Measurements from ENCODE around the gene SLC16A6. TPM values are rescaled to one million over a fixed set of nuclear protein-coding genes. Genes with fewer than 3 reads are reported as not detected.

SLC16A6 gene
- total and polyA plus RNA-seq, 2 of the 4 experiments (the other 2 are of a cell fraction), result 0.22 to 0.54 TPM

DNA sequence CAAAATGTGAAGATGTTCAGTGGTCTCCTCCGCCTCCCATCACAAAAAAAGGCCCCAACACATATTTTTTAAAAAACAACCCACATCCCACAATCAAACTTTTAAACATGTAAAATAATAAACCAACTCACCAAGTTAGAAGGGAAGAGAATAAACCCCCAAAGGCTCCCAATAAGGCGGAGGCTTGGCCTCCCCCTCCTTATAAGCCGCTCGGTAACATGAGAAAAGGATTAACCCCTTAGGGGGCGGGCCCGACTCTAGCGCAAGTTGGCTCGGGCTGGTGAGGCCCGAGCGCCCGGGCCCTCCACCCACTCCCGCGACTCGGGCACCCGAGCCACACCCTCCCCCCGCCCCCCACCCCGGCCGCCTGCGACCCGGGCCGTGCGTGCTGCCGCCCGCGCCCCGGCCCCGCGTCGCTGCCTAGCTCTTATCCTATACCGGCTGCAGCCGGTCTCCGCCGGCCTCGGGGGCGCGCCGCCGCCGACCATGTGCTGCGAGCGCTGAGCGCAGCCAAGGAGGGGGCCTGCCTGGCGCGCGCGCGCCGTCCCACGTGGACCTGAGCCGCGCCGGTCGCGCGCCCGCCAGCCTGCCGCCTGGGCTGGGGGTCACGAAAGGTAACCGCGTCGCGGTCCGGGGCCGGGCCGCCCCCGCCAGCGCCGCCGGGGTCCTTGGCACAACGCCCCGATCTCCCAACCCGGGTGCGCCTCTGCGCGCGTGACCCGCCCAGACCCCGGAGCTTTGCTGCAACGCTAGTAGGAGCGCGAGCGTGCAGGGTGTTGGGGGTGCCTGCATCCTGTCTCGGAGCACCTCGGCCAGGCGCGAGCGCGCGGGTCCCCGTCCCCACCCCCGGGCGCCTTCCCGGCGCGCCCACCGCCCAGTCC lies at the start of gene SLC16A6, which contains the start of gene ARSG (continued):
- TF ChIP-seq CHD1 (IDR thresholded peaks at IDR 0.05; ENCODE audit: low read depth, low read length), result no peak
- no peak for TF ChIP-seq SMC3 (IDR thresholded peaks at IDR 0.05; ENCODE audit: low read depth, low read length)
- no peak for TF ChIP-seq FOS (IDR thresholded peaks at IDR 0.05; ENCODE audit: low read depth, low read length)
- TF ChIP-seq MAFK (IDR thresholded peaks at IDR 0.05; ENCODE audit: low read depth, low read length), result no peak
- TF ChIP-seq RAD21 (IDR thresholded peaks at IDR 0.05; ENCODE audit: low read length), result no peak
- no peak for TF ChIP-seq NFE2L2 (IDR thresholded peaks at IDR 0.05; ENCODE audit: low read depth, low read length)

DNA sequence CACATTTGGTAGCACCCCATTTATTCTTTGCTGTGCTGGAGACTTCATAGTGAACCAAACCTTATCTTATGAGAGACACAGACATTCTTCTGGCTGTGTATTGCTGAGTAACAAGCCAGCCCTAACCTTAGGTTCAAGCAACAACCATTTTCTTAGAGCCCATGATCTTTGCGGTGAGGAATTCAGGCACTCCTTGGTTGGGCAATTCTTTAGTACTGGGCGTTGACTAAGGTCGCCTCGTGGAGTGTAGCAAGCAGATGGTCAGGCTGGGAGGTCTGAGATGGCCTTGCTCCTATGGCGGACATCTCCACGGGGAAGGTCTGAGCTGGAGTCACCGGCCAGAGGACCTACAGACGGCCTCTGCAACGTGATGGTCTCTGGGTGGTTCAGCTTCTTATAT lies 43.5 kb upstream of the SLC16A6 start:
- ATAC-seq (ENCODE audit: low read depth), result no peak
- POLR2A ChIA-PET (ENCODE audit: unreplicated experiment), result no interaction called here
- intact Hi-C loops (cut with micrococcal nuclease), result no loop called here

More for the DNA sequence above, 43.5 kb upstream of the SLC16A6 start:
- 92% methylated on average over 4 of the region's 9 CpGs; no CpG with 5 or more reads in 1 of the 2 experiments for WGBS, 2 experiments (ENCODE audit: extremely low coverage in 2 of 2, insufficient read length in 1 of 2)
- no peak overlapping the region for H2BK120ac ChIP-seq (ENCODE audit: low read depth, low read length)
- no peak overlapping the region for H3K4ac ChIP-seq (ENCODE audit: low read depth, low read length)
- H3K4me2 ChIP-seq (ENCODE audit: low read depth, low read length), result no peak overlapping the region
- no peak overlapping the region for H2AK5ac ChIP-seq (ENCODE audit: low read depth, low read length)
- TF ChIP-seq MXI1 (IDR thresholded peaks at IDR 0.05; ENCODE audit: borderline replicate concordance, low read depth, low read length) (no peak), BHLHE40 (IDR thresholded peaks at IDR 0.05; ENCODE audit: low read depth, low read length) (no peak), CHD1 (IDR thresholded peaks at IDR 0.05; ENCODE audit: low read depth, low read length) (no peak), RAD21 (IDR thresholded peaks at IDR 0.05; ENCODE audit: low read length) (no peak), SMC3 (IDR thresholded peaks at IDR 0.05; ENCODE audit: low read depth, low read length) (no peak)
- TF ChIP-seq, protein P1, sequence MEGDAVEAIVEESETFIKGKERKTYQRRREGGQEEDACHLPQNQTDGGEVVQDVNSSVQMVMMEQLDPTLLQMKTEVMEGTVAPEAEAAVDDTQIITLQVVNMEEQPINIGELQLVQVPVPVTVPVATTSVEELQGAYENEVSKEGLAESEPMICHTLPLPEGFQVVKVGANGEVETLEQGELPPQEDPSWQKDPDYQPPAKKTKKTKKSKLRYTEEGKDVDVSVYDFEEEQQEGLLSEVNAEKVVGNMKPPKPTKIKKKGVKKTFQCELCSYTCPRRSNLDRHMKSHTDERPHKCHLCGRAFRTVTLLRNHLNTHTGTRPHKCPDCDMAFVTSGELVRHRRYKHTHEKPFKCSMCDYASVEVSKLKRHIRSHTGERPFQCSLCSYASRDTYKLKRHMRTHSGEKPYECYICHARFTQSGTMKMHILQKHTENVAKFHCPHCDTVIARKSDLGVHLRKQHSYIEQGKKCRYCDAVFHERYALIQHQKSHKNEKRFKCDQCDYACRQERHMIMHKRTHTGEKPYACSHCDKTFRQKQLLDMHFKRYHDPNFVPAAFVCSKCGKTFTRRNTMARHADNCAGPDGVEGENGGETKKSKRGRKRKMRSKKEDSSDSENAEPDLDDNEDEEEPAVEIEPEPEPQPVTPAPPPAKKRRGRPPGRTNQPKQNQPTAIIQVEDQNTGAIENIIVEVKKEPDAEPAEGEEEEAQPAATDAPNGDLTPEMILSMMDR (conservative IDR thresholded peaks at IDR 0.05; ENCODE audit: low read depth, low read length), result no peak
- TF ChIP-seq, protein P2, sequence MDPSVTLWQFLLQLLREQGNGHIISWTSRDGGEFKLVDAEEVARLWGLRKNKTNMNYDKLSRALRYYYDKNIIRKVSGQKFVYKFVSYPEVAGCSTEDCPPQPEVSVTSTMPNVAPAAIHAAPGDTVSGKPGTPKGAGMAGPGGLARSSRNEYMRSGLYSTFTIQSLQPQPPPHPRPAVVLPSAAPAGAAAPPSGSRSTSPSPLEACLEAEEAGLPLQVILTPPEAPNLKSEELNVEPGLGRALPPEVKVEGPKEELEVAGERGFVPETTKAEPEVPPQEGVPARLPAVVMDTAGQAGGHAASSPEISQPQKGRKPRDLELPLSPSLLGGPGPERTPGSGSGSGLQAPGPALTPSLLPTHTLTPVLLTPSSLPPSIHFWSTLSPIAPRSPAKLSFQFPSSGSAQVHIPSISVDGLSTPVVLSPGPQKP (IDR thresholded peaks at IDR 0.05; ENCODE audit: borderline replicate concordance, low read depth, low read length), result no peak
- CTCF ChIA-PET, result no interaction called here
- H3K14ac ChIP-seq (replicated peaks; ENCODE audit: low read depth, low read length), result no peak overlapping the region
- no peaks in the 10 kb centered on the region for H4K20me1 ChIP-seq (ENCODE audit: insufficient read depth, low read length)
- no peaks in the 10 kb centered on the region for H3K4me1 ChIP-seq (ENCODE audit: control insufficient read depth, insufficient read depth, low read length)
- no peak overlapping the region for H3K56ac ChIP-seq (ENCODE audit: extremely low read depth, insufficient read depth, low read length)
- no peaks in the 10 kb centered on the region for H3K79me1 ChIP-seq (ENCODE audit: low read depth in 1 of 2, low read length in 2 of 2)
- no peak overlapping the region for H2AK9ac ChIP-seq (replicated peaks; ENCODE audit: low read depth, low read length, poor library complexity)
- no peaks in the 10 kb centered on the region for H3K36me3 ChIP-seq (ENCODE audit: control insufficient read depth, insufficient read depth, low read length)
- H2BK15ac ChIP-seq (ENCODE audit: low read depth, low read length), result no peak overlapping the region
- peaks cover 11% of the 10 kb centered on the region for H3K9me3 ChIP-seq (ENCODE audit: control insufficient read depth, insufficient read depth, low read length)
- H3K4me3 ChIP-seq (ENCODE audit: insufficient read depth, low read depth, low read length), result no peak overlapping the region
- no peak overlapping the region for H4K8ac ChIP-seq (ENCODE audit: low read depth in 2 of 2, low read length in 2 of 2)
- dilution Hi-C loops (cut with HindIII; ENCODE audit: low sequenced_read_pairs, unreplicated experiment) (no loop called here), in situ Hi-C loops (cut with MboI; ENCODE audit: low sequenced_read_pairs) (no loop called here)
- H3K27me3 ChIP-seq (ENCODE audit: control insufficient read depth, insufficient read depth, low read length), result no peaks in the 10 kb centered on the region
- BruUV-seq (replicated peaks), result no TSS peak
- no peak overlapping the region for H2BK5ac ChIP-seq (ENCODE audit: low read depth, low read length, poor library complexity, severe bottlenecking)
- no peak overlapping the region for H3K18ac ChIP-seq (ENCODE audit: low read depth, low read length)
- no peak overlapping the region for H2BK20ac ChIP-seq (ENCODE audit: low read depth, low read length)
- H3K27ac ChIP-seq (ENCODE audit: insufficient read depth, low read length), result no peak overlapping the region
- no peak overlapping the region for H4K91ac ChIP-seq (ENCODE audit: insufficient read depth, low read depth, low read length)
- H3K9me1 ChIP-seq (ENCODE audit: insufficient read depth, low read length), result no peaks in the 10 kb centered on the region; the same call in 1 of the 2 replicates
- no peak overlapping the region for H3K9ac ChIP-seq (ENCODE audit: low read depth, low read length)
- H3K23ac ChIP-seq (ENCODE audit: low read depth, low read length), result no peak overlapping the region
- no peak overlapping the region for H4K5ac ChIP-seq (ENCODE audit: low read depth, low read length)
- no peak overlapping the region for H2AFZ ChIP-seq (replicated peaks; ENCODE audit: low read length, poor library complexity)
- no peak for DNase-seq
